GM23338 (cell line): ENCODE data around the gene RHEX. TPM values are rescaled to one million over a fixed set of nuclear protein-coding genes. Genes with fewer than 3 reads are reported as not detected.

ENCODE experiments used
- ATAC-seq: fragments of 200-7000 bp; cut with Tn5 transposase; 3 replicates; pipeline ENCODE4 v1.9.1; 2020
- DNase-seq: peaks from one replicate; pipeline ENCODE4 v3.0.0-alpha.2; 2015; ENCODE audit warnings: low spot score
- H2AFZ ChIP-seq: fragments of 200-600 bp; sonication (generic); 2 replicates; pipeline ENCODE4 v1.8.0; 2016; ENCODE audit warnings: antibody characterized with exemption, mild to moderate bottlenecking, moderate library complexity
- H3F3A ChIP-seq: fragments of 200-600 bp; sonication (generic); replicated peaks from 2 replicates; pipeline ENCODE4 v1.8.0; 2017; ENCODE audit warnings: antibody characterized with exemption, mixed run types, low read depth
- H3K27ac ChIP-seq: fragments of 200-600 bp; sonication (generic); 2 replicates; pipeline ENCODE4 v1.6.1; 2016; ENCODE audit warnings: low read depth
- H3K27me3 ChIP-seq: fragments of 200-600 bp; sonication (generic); 2 replicates; pipeline ENCODE4 v1.8.0; 2016; ENCODE audit warnings: mild to moderate bottlenecking, mixed run types, moderate library complexity; ENCODE audit not compliant: insufficient read depth
- H3K36me3 ChIP-seq: fragments of 200-600 bp; sonication (generic); 2 replicates; pipeline ENCODE4 v1.8.0; 2016; ENCODE audit warnings: mild to moderate bottlenecking; ENCODE audit not compliant: insufficient read depth
- H3K4me1 ChIP-seq: fragments of 200-600 bp; sonication (generic); 2 replicates; pipeline ENCODE4 v1.8.0; 2016; ENCODE audit warnings: mild to moderate bottlenecking, moderate library complexity; ENCODE audit not compliant: insufficient read depth
- H3K4me2 ChIP-seq: fragments of 200-600 bp; sonication (generic); 2 replicates; pipeline ENCODE4 v1.7.1; 2017; ENCODE audit warnings: mixed run types
- H3K4me3 ChIP-seq: fragments of 200-600 bp; sonication (generic); 2 replicates; pipeline ENCODE4 v1.6.1; 2016; ENCODE audit warnings: mixed run types
- H3K79me2 ChIP-seq: fragments of 200-600 bp; sonication (generic); replicated peaks from 2 replicates; pipeline ENCODE4 v1.8.0; 2017; ENCODE audit warnings: mild to moderate bottlenecking; ENCODE audit not compliant: insufficient read depth
- H3K9me2 ChIP-seq: fragments of 200-600 bp; sonication (generic); 2 replicates; pipeline ENCODE4 v1.8.0; 2017; ENCODE audit not compliant: insufficient read depth
- H4K20me1 ChIP-seq: fragments of 200-600 bp; sonication (generic); replicated peaks from 2 replicates; pipeline ENCODE4 v1.8.0; 2017; ENCODE audit warnings: mild to moderate bottlenecking; ENCODE audit not compliant: insufficient read depth
- H3K27ac Mint-ChIP-seq: 2 replicates; pipeline ENCODE4 v1.8.0; 2020; ENCODE audit warnings: inconsistent platforms, mild to moderate bottlenecking, moderate library complexity, mixed read lengths
- H3K27me3 Mint-ChIP-seq: 3 replicates; pipeline ENCODE4 v1.8.0; 2022; ENCODE audit warnings: low read depth, mild to moderate bottlenecking, moderate library complexity, mixed read lengths, inconsistent platforms; ENCODE audit not compliant: insufficient read depth, poor library complexity
- H3K36me3 Mint-ChIP-seq: 3 replicates; pipeline ENCODE4 v1.8.0; 2021; ENCODE audit warnings: low read depth, mild to moderate bottlenecking, inconsistent platforms, moderate library complexity, mixed read lengths
- H3K4me1 Mint-ChIP-seq: 3 replicates; pipeline ENCODE4 v1.8.0; 2020; ENCODE audit warnings: mild to moderate bottlenecking, inconsistent platforms, mixed read lengths
- H3K4me3 Mint-ChIP-seq: 3 replicates; pipeline ENCODE4 v1.8.0; 2021; ENCODE audit warnings: moderate library complexity, mild to moderate bottlenecking, inconsistent platforms, mixed read lengths
- H3K9me3 Mint-ChIP-seq: 3 replicates; pipeline ENCODE4 v1.8.0; 2020; ENCODE audit warnings: moderate library complexity, mild to moderate bottlenecking, inconsistent platforms, mixed read lengths
- CREB1 ChIP-seq: fragments of 250-450 bp; sonication (Bioruptor Pico); IDR thresholded peaks from 2 replicates; pipeline ENCODE4 v1.5.0; 2020; ENCODE audit warnings: low read depth, mild to moderate bottlenecking, moderate library complexity
- EZH2 ChIP-seq: fragments of 200-600 bp; sonication (generic); IDR thresholded peaks from one replicate; pipeline ENCODE4 v1.8.0; 2017; ENCODE audit warnings: antibody characterized with exemption, mild to moderate bottlenecking, low read depth; ENCODE audit not compliant: unreplicated experiment
- EZH2phosphoT487 ChIP-seq: fragments of 200-600 bp; sonication (generic); IDR thresholded peaks from one replicate; pipeline ENCODE4 v1.8.1; 2018; ENCODE audit warnings: antibody characterized with exemption; ENCODE audit not compliant: unreplicated experiment
- JUNB ChIP-seq: IDR thresholded peaks from one replicate; pipeline ENCODE4 v1.6.1; 2016; ENCODE audit warnings: antibody characterized with exemption; ENCODE audit not compliant: unreplicated experiment
- NANOG ChIP-seq: IDR thresholded peaks from 2 replicates; pipeline ENCODE4 v1.6.1; 2016; ENCODE audit warnings: antibody characterized with exemption, borderline replicate concordance
- POLR2AphosphoS5 ChIP-seq: IDR thresholded peaks from 2 replicates; pipeline ENCODE4 v1.6.1; 2016; ENCODE audit warnings: antibody characterized with exemption, low read depth
- STAT1 ChIP-seq: IDR thresholded peaks from one replicate; pipeline ENCODE4 v1.6.1; 2016; ENCODE audit warnings: antibody characterized with exemption; ENCODE audit not compliant: unreplicated experiment
- ZNF114 ChIP-seq: fragments of 250-450 bp; sonication (Bioruptor Pico); IDR thresholded peaks from 2 replicates; pipeline ENCODE4 v1.5.0; 2020; ENCODE audit warnings: mild to moderate bottlenecking, moderate library complexity
- ZNF331 ChIP-seq: fragments of 250-450 bp; sonication (Bioruptor Pico); IDR thresholded peaks from 2 replicates; pipeline ENCODE4 v1.5.0; 2020; ENCODE audit warnings: low read depth, mild to moderate bottlenecking, moderate library complexity
- polyA plus RNA-seq: library from polyadenylated mRNA; unstranded; fragments of >200 nt; fragmentation: Nextera tagmentation; extraction: Ambion mirVana; gene quantifications from 2 replicates; pipeline ENCODE4 v1.2.1, GENCODE V29; 2016
- total RNA-seq: library from RNA; depleted of rRNA; stranded (reverse); fragments of >200 nt; shearing (Covaris generic); gene quantifications from 2 replicates; pipeline ENCODE4 v1.2.3, GENCODE V29; 2014
- TF ChIP-seq, protein P1 (sequence below), 2 experiments: fragments of 200-600 bp in 1 of 2; sonication (generic) in 1 of 2; conservative IDR thresholded peaks; 2 replicates each; pipeline versions ENCODE4 v1.5.1 to v1.6.1; 2016 to 2017; ENCODE audit warnings: antibody characterized with exemption in 2 of 2, low read depth in 2 of 2, mild to moderate bottlenecking in 2 of 2, moderate library complexity in 1 of 2
- TF ChIP-seq, protein P2 (sequence below): fragments of 250-450 bp; sonication (Bioruptor Pico); IDR thresholded peaks from 2 replicates; pipeline ENCODE4 v1.5.0; 2020; ENCODE audit warnings: mild to moderate bottlenecking, moderate library complexity
- TF ChIP-seq, protein P3 (sequence below): IDR thresholded peaks from one replicate; pipeline ENCODE4 v1.6.1; 2018; ENCODE audit warnings: antibody characterized with exemption; ENCODE audit not compliant: unreplicated experiment
- TF ChIP-seq, protein P4 (sequence below): IDR thresholded peaks from 2 replicates; pipeline ENCODE4 v1.6.1; 2016; ENCODE audit warnings: antibody characterized with exemption

RHEX gene
- total and polyA plus RNA-seq, 2 experiments from 2014 or later, result not detected

DNA sequence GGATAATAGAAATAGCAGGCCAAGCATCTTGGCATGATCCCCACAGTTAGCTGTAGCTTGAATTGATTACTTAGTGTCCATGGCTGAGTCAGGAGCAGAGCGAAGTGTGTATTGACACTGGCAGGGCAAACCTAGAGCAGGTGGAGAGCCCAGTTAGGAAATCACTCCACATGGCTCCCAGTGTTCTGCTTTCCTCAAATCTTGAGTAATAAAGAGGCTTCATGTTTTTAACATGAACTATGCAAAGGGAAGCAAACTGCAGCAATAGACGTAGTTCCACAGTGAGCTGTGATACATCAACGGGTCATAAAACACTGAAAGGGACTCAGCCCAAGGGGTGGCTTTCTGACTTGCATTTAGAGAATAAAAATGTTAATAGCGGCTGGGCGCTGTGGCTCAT lies 28.9 kb downstream of the RHEX start:
- Histone ChIP-seq H3K9me2 (no peaks in the 10 kb centered on the region), H2AFZ (no peak overlapping the region), H4K20me1 (no peaks in the 10 kb centered on the region), H3K27me3 (no peaks in the 10 kb centered on the region), H3K79me2 (no peaks in the 10 kb centered on the region), H3K4me3 (no peak overlapping the region), H3F3A (no peaks in the 10 kb centered on the region), H3K36me3 (no peaks in the 10 kb centered on the region), H3K4me2 (no peak overlapping the region), H3K27ac (no peak overlapping the region), H3K4me1 (peaks cover 3% of the 10 kb centered on the region; the same call in 1 of the 2 replicates)
- Mint-ChIP-seq H3K36me3 (no peaks in the 10 kb centered on the region), H3K4me1 (peaks cover 8% of the 10 kb centered on the region), H3K27ac (no peak overlapping the region), H3K4me3 (no peak overlapping the region), H3K27me3 (no peaks in the 10 kb centered on the region), H3K9me3 (no peaks in the 10 kb centered on the region)
- TF ChIP-seq NANOG (no peak), EZH2phosphoT487 (no peak), STAT1 (no peak), ZNF114 (CRISPR knock-in tag) (no peak), EZH2 (no peak), ZNF331 (CRISPR knock-in tag) (no peak), CREB1 (CRISPR knock-in tag) (no peak), JUNB (no peak), POLR2AphosphoS5 (no peak)
- TF ChIP-seq, protein P1, sequence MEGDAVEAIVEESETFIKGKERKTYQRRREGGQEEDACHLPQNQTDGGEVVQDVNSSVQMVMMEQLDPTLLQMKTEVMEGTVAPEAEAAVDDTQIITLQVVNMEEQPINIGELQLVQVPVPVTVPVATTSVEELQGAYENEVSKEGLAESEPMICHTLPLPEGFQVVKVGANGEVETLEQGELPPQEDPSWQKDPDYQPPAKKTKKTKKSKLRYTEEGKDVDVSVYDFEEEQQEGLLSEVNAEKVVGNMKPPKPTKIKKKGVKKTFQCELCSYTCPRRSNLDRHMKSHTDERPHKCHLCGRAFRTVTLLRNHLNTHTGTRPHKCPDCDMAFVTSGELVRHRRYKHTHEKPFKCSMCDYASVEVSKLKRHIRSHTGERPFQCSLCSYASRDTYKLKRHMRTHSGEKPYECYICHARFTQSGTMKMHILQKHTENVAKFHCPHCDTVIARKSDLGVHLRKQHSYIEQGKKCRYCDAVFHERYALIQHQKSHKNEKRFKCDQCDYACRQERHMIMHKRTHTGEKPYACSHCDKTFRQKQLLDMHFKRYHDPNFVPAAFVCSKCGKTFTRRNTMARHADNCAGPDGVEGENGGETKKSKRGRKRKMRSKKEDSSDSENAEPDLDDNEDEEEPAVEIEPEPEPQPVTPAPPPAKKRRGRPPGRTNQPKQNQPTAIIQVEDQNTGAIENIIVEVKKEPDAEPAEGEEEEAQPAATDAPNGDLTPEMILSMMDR (conservative IDR thresholded peaks at IDR 0.05; ENCODE audit: low read depth in 2 of 2), result no peak
- TF ChIP-seq, protein P2, sequence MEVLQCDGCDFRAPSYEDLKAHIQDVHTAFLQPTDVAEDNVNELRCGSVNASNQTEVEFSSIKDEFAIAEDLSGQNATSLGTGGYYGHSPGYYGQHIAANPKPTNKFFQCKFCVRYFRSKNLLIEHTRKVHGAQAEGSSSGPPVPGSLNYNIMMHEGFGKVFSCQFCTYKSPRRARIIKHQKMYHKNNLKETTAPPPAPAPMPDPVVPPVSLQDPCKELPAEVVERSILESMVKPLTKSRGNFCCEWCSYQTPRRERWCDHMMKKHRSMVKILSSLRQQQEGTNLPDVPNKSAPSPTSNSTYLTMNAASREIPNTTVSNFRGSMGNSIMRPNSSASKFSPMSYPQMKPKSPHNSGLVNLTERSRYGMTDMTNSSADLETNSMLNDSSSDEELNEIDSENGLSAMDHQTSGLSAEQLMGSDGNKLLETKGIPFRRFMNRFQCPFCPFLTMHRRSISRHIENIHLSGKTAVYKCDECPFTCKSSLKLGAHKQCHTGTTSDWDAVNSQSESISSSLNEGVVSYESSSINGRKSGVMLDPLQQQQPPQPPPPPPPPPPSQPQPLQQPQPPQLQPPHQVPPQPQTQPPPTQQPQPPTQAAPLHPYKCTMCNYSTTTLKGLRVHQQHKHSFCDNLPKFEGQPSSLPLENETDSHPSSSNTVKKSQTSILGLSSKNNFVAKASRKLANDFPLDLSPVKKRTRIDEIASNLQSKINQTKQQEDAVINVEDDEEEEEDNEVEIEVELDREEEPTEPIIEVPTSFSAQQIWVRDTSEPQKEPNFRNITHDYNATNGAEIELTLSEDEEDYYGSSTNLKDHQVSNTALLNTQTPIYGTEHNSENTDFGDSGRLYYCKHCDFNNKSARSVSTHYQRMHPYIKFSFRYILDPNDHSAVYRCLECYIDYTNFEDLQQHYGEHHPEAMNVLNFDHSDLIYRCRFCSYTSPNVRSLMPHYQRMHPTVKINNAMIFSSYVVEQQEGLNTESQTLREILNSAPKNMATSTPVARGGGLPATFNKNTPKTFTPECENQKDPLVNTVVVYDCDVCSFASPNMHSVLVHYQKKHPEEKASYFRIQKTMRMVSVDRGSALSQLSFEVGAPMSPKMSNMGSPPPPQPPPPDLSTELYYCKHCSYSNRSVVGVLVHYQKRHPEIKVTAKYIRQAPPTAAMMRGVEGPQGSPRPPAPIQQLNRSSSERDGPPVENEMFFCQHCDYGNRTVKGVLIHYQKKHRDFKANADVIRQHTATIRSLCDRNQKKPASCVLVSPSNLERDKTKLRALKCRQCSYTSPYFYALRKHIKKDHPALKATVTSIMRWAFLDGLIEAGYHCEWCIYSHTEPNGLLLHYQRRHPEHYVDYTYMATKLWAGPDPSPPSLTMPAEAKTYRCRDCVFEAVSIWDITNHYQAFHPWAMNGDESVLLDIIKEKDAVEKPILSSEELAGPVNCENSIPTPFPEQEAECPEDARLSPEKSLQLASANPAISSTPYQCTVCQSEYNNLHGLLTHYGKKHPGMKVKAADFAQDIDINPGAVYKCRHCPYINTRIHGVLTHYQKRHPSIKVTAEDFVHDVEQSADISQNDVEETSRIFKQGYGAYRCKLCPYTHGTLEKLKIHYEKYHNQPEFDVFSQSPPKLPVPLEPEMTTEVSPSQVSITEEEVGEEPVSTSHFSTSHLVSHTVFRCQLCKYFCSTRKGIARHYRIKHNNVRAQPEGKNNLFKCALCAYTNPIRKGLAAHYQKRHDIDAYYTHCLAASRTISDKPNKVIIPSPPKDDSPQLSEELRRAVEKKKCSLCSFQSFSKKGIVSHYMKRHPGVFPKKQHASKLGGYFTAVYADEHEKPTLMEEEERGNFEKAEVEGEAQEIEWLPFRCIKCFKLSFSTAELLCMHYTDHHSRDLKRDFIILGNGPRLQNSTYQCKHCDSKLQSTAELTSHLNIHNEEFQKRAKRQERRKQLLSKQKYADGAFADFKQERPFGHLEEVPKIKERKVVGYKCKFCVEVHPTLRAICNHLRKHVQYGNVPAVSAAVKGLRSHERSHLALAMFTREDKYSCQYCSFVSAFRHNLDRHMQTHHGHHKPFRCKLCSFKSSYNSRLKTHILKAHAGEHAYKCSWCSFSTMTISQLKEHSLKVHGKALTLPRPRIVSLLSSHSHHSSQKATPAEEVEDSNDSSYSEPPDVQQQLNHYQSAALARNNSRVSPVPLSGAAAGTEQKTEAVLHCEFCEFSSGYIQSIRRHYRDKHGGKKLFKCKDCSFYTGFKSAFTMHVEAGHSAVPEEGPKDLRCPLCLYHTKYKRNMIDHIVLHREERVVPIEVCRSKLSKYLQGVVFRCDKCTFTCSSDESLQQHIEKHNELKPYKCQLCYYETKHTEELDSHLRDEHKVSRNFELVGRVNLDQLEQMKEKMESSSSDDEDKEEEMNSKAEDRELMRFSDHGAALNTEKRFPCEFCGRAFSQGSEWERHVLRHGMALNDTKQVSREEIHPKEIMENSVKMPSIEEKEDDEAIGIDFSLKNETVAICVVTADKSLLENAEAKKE, result no peak
- TF ChIP-seq, protein P3, sequence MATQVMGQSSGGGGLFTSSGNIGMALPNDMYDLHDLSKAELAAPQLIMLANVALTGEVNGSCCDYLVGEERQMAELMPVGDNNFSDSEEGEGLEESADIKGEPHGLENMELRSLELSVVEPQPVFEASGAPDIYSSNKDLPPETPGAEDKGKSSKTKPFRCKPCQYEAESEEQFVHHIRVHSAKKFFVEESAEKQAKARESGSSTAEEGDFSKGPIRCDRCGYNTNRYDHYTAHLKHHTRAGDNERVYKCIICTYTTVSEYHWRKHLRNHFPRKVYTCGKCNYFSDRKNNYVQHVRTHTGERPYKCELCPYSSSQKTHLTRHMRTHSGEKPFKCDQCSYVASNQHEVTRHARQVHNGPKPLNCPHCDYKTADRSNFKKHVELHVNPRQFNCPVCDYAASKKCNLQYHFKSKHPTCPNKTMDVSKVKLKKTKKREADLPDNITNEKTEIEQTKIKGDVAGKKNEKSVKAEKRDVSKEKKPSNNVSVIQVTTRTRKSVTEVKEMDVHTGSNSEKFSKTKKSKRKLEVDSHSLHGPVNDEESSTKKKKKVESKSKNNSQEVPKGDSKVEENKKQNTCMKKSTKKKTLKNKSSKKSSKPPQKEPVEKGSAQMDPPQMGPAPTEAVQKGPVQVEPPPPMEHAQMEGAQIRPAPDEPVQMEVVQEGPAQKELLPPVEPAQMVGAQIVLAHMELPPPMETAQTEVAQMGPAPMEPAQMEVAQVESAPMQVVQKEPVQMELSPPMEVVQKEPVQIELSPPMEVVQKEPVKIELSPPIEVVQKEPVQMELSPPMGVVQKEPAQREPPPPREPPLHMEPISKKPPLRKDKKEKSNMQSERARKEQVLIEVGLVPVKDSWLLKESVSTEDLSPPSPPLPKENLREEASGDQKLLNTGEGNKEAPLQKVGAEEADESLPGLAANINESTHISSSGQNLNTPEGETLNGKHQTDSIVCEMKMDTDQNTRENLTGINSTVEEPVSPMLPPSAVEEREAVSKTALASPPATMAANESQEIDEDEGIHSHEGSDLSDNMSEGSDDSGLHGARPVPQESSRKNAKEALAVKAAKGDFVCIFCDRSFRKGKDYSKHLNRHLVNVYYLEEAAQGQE, result no peak
- TF ChIP-seq, protein P4, sequence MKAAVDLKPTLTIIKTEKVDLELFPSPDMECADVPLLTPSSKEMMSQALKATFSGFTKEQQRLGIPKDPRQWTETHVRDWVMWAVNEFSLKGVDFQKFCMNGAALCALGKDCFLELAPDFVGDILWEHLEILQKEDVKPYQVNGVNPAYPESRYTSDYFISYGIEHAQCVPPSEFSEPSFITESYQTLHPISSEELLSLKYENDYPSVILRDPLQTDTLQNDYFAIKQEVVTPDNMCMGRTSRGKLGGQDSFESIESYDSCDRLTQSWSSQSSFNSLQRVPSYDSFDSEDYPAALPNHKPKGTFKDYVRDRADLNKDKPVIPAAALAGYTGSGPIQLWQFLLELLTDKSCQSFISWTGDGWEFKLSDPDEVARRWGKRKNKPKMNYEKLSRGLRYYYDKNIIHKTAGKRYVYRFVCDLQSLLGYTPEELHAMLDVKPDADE, result no peak
- DNase-seq, result no peak
- ATAC-seq, result no peak
